Liver (tissue), 9 donors: ENCODE data around the gene ARHGAP6. TPM values are rescaled to one million over a fixed set of nuclear protein-coding genes. Genes with fewer than 3 reads are reported as not detected.

ENCODE experiments used
- DNase-seq: peaks from one replicate; pipeline ENCODE4 v3.0.0-alpha.2; 2017; ENCODE audit warnings: low spot score
- H3K27ac ChIP-seq, 2 donors: one replicate each; pipeline ENCODE4 v1.7.0; 2013; ENCODE audit warnings: inconsistent platforms in 2 of 2, low read length in 2 of 2, control low read depth in 1 of 2, low read depth in 1 of 2, mild to moderate bottlenecking in 1 of 2
- H3K27me3 ChIP-seq, 4 donors: one replicate each; pipeline versions ENCODE4 v1.6.1 to v1.7.0; 2013; ENCODE audit warnings: low read length in 3 of 4, inconsistent platforms in 1 of 4, mild to moderate bottlenecking in 1 of 4, moderate library complexity in 1 of 4; ENCODE audit not compliant: control insufficient read depth in 4 of 4, insufficient read depth in 4 of 4
- H3K36me3 ChIP-seq, 4 donors: one replicate each; pipeline versions ENCODE4 v1.6.1 to v1.7.0; 2013; ENCODE audit warnings: low read length in 3 of 4, mild to moderate bottlenecking in 3 of 4, low read depth in 1 of 4, moderate library complexity in 1 of 4; ENCODE audit not compliant: control insufficient read depth in 4 of 4, insufficient read depth in 3 of 4
- H3K4me1 ChIP-seq, 4 donors: one replicate each; pipeline versions ENCODE4 v1.6.1 to v1.7.0; 2013; ENCODE audit warnings: low read length in 3 of 4, mild to moderate bottlenecking in 3 of 4, moderate library complexity in 1 of 4; ENCODE audit not compliant: control insufficient read depth in 4 of 4, insufficient read depth in 4 of 4
- H3K4me3 ChIP-seq, 3 donors: one replicate each; pipeline versions ENCODE4 v1.6.1 to v1.7.0; 2013; ENCODE audit warnings: low read length in 3 of 3, control low read depth in 1 of 3, low read depth in 1 of 3, mild to moderate bottlenecking in 1 of 3
- H3K9ac ChIP-seq, 2 donors: one replicate each; pipeline ENCODE4 v1.7.0; 2013; ENCODE audit warnings: low read length in 2 of 2, mild to moderate bottlenecking in 2 of 2, moderate library complexity in 2 of 2, control low read depth in 1 of 2, low read depth in 1 of 2
- H3K9me3 ChIP-seq, 4 donors: one replicate each; pipeline versions ENCODE4 v1.6.1 to v1.7.0; 2013; ENCODE audit warnings: low read length in 3 of 4; ENCODE audit not compliant: control insufficient read depth in 4 of 4
- EGR1 ChIP-seq, 2 donors: IDR thresholded peaks; 2 replicates each; pipeline ENCODE4 v1.6.1; 2016 to 2018; ENCODE audit warnings: antibody characterized with exemption in 2 of 2, low read depth in 2 of 2
- FOXA1 ChIP-seq: IDR thresholded peaks from 2 replicates; pipeline ENCODE4 v1.6.1; 2016; ENCODE audit warnings: antibody characterized with exemption
- FOXA2 ChIP-seq: IDR thresholded peaks from 2 replicates; pipeline ENCODE4 v1.6.1; 2016; ENCODE audit warnings: antibody characterized with exemption
- GABPA ChIP-seq, 2 donors: IDR thresholded peaks in 1 of 2; conservative IDR thresholded peaks in 1 of 2; 2 replicates each; pipeline ENCODE4 v1.6.1; 2016; ENCODE audit warnings: antibody characterized with exemption in 2 of 2, mild to moderate bottlenecking in 1 of 2, moderate library complexity in 1 of 2
- HNF4A ChIP-seq, 2 donors: conservative IDR thresholded peaks; 2 replicates each; pipeline ENCODE4 v1.6.1; 2016; ENCODE audit warnings: antibody characterized with exemption in 2 of 2, mild to moderate bottlenecking in 2 of 2
- HNF4G ChIP-seq: IDR thresholded peaks from 2 replicates; pipeline ENCODE4 v1.6.1; 2016; ENCODE audit warnings: antibody characterized with exemption
- JUND ChIP-seq, 2 donors: IDR thresholded peaks; 2 replicates each; pipeline ENCODE4 v1.6.1; 2016; ENCODE audit warnings: antibody characterized with exemption in 2 of 2
- NR2F2 ChIP-seq: IDR thresholded peaks from 2 replicates; pipeline ENCODE4 v1.6.1; 2016; ENCODE audit warnings: antibody characterized with exemption
- RAD21 ChIP-seq, 2 donors: IDR thresholded peaks; 2 replicates each; pipeline ENCODE4 v1.6.1; 2016; ENCODE audit warnings: antibody characterized with exemption in 2 of 2, mild to moderate bottlenecking in 2 of 2
- RXRA ChIP-seq, 2 donors: IDR thresholded peaks; 2 replicates each; pipeline ENCODE4 v1.6.1; 2017 to 2018; ENCODE audit warnings: antibody characterized with exemption in 2 of 2, mild to moderate bottlenecking in 1 of 2
- SP1 ChIP-seq: IDR thresholded peaks from 2 replicates; pipeline ENCODE4 v1.6.1; 2018; ENCODE audit warnings: antibody characterized with exemption, mild to moderate bottlenecking
- TAF1 ChIP-seq: conservative IDR thresholded peaks from 2 replicates; pipeline ENCODE4 v1.6.1; 2016; ENCODE audit warnings: antibody characterized with exemption, mild to moderate bottlenecking
- YY1 ChIP-seq: IDR thresholded peaks from 2 replicates; pipeline ENCODE4 v1.6.1; 2016; ENCODE audit warnings: antibody characterized with exemption, mild to moderate bottlenecking
- WGBS: extraction: QIAGEN DNeasy Blood & Tissue Kit; methylation state at CpG from one replicate; pipeline ENCODE4 v1.1.7; 2013; 5-methylcytosine and 5-hydroxymethylcytosine counted together
- polyA plus RNA-seq, 2 donors: library from polyadenylated mRNA; stranded (reverse) in 1 of 2; unstranded in 1 of 2; fragments of 200-250 nt in 1 of 2; fragments of >200 nt in 1 of 2; fragmentation: Nextera tagmentation in 1 of 2; extraction: Ambion mirVana in 1 of 2; gene quantifications; one replicate each; pipeline versions ENCODE4 v1.2.1 to v1.2.3, GENCODE V29; 2013 to 2015
- total RNA-seq, 2 donors: library from RNA; depleted of rRNA; stranded (reverse); fragments of >200 nt; gene quantifications; one replicate each; pipeline ENCODE4 v1.2.3, GENCODE V29; 2014
- TF ChIP-seq, protein P1 (sequence below): IDR thresholded peaks from 2 replicates; pipeline ENCODE4 v1.6.1; 2016; ENCODE audit warnings: antibody characterized with exemption
- TF ChIP-seq, protein P2 (sequence below): IDR thresholded peaks from 2 replicates; pipeline ENCODE4 v1.6.1; 2016; ENCODE audit warnings: antibody characterized with exemption, mild to moderate bottlenecking
- TF ChIP-seq, protein P3 (sequence below): IDR thresholded peaks from 2 replicates; pipeline ENCODE4 v1.6.1; 2016; ENCODE audit warnings: antibody characterized with exemption
- TF ChIP-seq, protein P4 (sequence below): IDR thresholded peaks from 2 replicates; pipeline ENCODE4 v1.6.1; 2016; ENCODE audit warnings: antibody characterized with exemption
- TF ChIP-seq, protein P5 (sequence below): fragments of 150-350 bp; IDR thresholded peaks from 2 replicates; pipeline ENCODE4 v1.5.1; 2017; ENCODE audit warnings: improper control_type of control experiment, low read depth, low read length; ENCODE audit not compliant: missing input control
- donor health status: healthy.
- donor health status: healthy.
- donor health status: healthy.
- donor health status: healthy.
- donor health status: healthy.

Gene ARHGAP6
- total and polyA plus RNA-seq, 4 donors: 0.10 to 2.2 (median 0.65) TPM

DNA sequence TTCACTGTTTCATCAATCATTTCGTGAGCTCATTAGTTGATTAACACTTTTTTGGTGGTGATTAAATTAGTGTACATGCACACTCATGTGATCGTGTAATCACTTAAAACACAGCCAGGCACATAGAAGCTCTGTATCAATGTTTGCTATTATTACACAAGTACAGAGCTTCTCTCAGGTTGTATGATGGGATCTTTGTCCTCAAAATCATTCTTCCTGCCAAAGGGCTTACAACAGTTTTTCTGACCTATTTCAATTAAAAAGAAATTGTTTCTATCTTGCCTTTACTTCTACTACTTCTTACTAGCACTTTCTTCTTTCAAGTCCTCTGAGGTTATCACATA lies 227.4 kb downstream of the ARHGAP6 start:
- Histone ChIP-seq H3K9ac (peak overlapping the region in 1 of 2 donors; percentile 54), H3K27me3 (peaks cover 0 to 3% (median 0%) of the 10 kb centered on the region in 4 donors), H3K9me3 (no peaks in the 10 kb centered on the region), H3K4me1 (peaks cover 0 to 4% (median 0%) of the 10 kb centered on the region in 4 donors), H3K4me3 (peak overlapping the region in 2 of 3 donors; percentile 36), H3K27ac (peak overlapping the region; percentile 79 to 85), H3K36me3 (no peaks in the 10 kb centered on the region)
- DNase-seq: no peak
- WGBS: 47% methylated on average over 2 of the region's 2 CpGs
- TF ChIP-seq HNF4A (conservative IDR thresholded peaks at IDR 0.05) (peak in 1 of 2 donors; percentile 4), YY1 (no peak), RXRA (IDR thresholded peaks at IDR 0.05) (no peak), JUND (IDR thresholded peaks at IDR 0.05) (no peak)
- TF ChIP-seq, protein P1, sequence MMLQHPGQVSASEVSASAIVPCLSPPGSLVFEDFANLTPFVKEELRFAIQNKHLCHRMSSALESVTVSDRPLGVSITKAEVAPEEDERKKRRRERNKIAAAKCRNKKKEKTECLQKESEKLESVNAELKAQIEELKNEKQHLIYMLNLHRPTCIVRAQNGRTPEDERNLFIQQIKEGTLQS: no peak
- TF ChIP-seq, protein P2, sequence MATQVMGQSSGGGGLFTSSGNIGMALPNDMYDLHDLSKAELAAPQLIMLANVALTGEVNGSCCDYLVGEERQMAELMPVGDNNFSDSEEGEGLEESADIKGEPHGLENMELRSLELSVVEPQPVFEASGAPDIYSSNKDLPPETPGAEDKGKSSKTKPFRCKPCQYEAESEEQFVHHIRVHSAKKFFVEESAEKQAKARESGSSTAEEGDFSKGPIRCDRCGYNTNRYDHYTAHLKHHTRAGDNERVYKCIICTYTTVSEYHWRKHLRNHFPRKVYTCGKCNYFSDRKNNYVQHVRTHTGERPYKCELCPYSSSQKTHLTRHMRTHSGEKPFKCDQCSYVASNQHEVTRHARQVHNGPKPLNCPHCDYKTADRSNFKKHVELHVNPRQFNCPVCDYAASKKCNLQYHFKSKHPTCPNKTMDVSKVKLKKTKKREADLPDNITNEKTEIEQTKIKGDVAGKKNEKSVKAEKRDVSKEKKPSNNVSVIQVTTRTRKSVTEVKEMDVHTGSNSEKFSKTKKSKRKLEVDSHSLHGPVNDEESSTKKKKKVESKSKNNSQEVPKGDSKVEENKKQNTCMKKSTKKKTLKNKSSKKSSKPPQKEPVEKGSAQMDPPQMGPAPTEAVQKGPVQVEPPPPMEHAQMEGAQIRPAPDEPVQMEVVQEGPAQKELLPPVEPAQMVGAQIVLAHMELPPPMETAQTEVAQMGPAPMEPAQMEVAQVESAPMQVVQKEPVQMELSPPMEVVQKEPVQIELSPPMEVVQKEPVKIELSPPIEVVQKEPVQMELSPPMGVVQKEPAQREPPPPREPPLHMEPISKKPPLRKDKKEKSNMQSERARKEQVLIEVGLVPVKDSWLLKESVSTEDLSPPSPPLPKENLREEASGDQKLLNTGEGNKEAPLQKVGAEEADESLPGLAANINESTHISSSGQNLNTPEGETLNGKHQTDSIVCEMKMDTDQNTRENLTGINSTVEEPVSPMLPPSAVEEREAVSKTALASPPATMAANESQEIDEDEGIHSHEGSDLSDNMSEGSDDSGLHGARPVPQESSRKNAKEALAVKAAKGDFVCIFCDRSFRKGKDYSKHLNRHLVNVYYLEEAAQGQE: no peak
- TF ChIP-seq, protein P3, sequence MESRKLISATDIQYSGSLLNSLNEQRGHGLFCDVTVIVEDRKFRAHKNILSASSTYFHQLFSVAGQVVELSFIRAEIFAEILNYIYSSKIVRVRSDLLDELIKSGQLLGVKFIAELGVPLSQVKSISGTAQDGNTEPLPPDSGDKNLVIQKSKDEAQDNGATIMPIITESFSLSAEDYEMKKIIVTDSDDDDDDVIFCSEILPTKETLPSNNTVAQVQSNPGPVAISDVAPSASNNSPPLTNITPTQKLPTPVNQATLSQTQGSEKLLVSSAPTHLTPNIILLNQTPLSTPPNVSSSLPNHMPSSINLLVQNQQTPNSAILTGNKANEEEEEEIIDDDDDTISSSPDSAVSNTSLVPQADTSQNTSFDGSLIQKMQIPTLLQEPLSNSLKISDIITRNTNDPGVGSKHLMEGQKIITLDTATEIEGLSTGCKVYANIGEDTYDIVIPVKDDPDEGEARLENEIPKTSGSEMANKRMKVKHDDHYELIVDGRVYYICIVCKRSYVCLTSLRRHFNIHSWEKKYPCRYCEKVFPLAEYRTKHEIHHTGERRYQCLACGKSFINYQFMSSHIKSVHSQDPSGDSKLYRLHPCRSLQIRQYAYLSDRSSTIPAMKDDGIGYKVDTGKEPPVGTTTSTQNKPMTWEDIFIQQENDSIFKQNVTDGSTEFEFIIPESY: no peak

DNA sequence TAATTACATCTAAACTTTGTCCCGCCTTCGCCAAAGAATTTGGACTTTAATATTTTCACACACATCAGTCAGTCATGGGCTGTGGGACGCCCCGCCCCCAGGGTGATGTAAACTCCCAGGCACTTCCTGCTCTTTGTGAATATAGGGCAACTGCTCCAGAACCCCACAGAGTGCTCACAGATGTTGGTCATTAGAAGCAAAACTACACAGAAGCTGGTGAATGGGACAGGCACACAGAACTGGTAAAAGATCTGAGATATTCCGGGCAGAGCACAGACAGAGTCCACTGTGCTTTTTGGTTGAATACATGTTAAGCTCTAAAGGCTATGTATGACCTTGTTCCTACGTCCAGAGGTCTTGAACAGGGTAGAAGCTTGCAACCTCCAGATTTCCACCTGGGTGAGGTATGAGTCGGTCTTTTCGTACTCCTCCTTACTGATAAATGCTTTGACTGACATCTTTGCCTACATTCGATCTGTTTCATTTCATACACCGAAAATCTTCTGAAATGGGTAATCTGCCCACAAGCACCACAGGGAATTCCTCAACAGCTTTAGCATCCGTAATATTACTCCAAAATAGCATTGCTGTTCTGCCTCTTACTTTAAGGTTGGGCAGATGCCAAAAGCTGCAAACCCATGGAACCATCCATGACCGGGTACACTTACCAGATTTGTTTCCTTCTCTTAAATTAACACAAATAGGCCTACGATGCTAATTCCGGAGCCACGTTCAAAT lies 227.9 kb downstream of the ARHGAP6 start:
- H3K9me3 ChIP-seq: no peaks in the 10 kb centered on the region
- H3K4me3 ChIP-seq: peak overlapping the region in 2 of 3 donors; percentile 36
- peak; percentile 46 for DNase-seq
- H3K9ac ChIP-seq: peak overlapping the region in 1 of 2 donors; percentile 54
- H3K27me3 ChIP-seq: peaks cover 0 to 3% (median 0%) of the 10 kb centered on the region in 4 donors
- H3K36me3 ChIP-seq: no peaks in the 10 kb centered on the region
- H3K4me1 ChIP-seq: peaks cover 0 to 4% (median 0%) of the 10 kb centered on the region in 4 donors
- peak overlapping the region; percentile 79 to 85 for H3K27ac ChIP-seq
- WGBS: 42% methylated on average over 15 of the region's 15 CpGs
- TF ChIP-seq, protein P2: peak; percentile 42
- peak; percentile 8 for TF ChIP-seq SP1
- TF ChIP-seq YY1: no peak
- TF ChIP-seq, protein P1: no peak
- TF ChIP-seq GABPA (IDR thresholded peaks at IDR 0.05 in 1 of 2, conservative IDR thresholded peaks at IDR 0.05 in 1 of 2): peak in 1 of 2 donors; percentile 28
- TF ChIP-seq, protein P4, sequence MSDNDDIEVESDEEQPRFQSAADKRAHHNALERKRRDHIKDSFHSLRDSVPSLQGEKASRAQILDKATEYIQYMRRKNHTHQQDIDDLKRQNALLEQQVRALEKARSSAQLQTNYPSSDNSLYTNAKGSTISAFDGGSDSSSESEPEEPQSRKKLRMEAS: no peak
- TF ChIP-seq FOXA1: no peak
- no peak for TF ChIP-seq NR2F2
- peak in 1 of 2 donors; percentile 47 for TF ChIP-seq RXRA (IDR thresholded peaks at IDR 0.05)
- no peak for TF ChIP-seq HNF4G
- no peak for TF ChIP-seq FOXA2
- TF ChIP-seq EGR1 (IDR thresholded peaks at IDR 0.05; ENCODE audit: low read depth in 2 of 2): no peak
- TF ChIP-seq JUND (IDR thresholded peaks at IDR 0.05): peak in 1 of 2 donors; percentile 24
- TF ChIP-seq RAD21 (IDR thresholded peaks at IDR 0.05): no peak
- TF ChIP-seq, protein P5, sequence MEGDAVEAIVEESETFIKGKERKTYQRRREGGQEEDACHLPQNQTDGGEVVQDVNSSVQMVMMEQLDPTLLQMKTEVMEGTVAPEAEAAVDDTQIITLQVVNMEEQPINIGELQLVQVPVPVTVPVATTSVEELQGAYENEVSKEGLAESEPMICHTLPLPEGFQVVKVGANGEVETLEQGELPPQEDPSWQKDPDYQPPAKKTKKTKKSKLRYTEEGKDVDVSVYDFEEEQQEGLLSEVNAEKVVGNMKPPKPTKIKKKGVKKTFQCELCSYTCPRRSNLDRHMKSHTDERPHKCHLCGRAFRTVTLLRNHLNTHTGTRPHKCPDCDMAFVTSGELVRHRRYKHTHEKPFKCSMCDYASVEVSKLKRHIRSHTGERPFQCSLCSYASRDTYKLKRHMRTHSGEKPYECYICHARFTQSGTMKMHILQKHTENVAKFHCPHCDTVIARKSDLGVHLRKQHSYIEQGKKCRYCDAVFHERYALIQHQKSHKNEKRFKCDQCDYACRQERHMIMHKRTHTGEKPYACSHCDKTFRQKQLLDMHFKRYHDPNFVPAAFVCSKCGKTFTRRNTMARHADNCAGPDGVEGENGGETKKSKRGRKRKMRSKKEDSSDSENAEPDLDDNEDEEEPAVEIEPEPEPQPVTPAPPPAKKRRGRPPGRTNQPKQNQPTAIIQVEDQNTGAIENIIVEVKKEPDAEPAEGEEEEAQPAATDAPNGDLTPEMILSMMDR: no peak
- no peak for TF ChIP-seq TAF1
- peak; percentile 51 to 77 for TF ChIP-seq HNF4A (conservative IDR thresholded peaks at IDR 0.05)
